Neural cell (in vitro differentiated cells): ENCODE data around the gene NOSIP.

Experiments used
- CTCF ChIP-seq: fragments of 450-650 bp; IDR thresholded peaks from 2 replicates; pipeline ENCODE4 v1.5.1; 2014; ENCODE audit warnings: antibody characterized with exemption, mild to moderate bottlenecking, moderate library complexity; ENCODE audit not compliant: poor library complexity, severe bottlenecking
- EP300 ChIP-seq: fragments of 450-650 bp; conservative IDR thresholded peaks from 2 replicates; pipeline ENCODE4 v1.6.1; 2014; ENCODE audit warnings: antibody characterized with exemption, mild to moderate bottlenecking, moderate library complexity; ENCODE audit not compliant: poor library complexity, severe bottlenecking
- EZH2 ChIP-seq: fragments of 200-600, 300-800 bp; shearing (Covaris generic), sonication (generic); IDR thresholded peaks from 2 replicates; pipeline ENCODE4 v1.6.1; 2014; ENCODE audit warnings: antibody characterized with exemption, low read length, borderline replicate concordance, mild to moderate bottlenecking; ENCODE audit not compliant: insufficient read depth, poor library complexity, severe bottlenecking
- MXI1 ChIP-seq: fragments of 450-650 bp; conservative IDR thresholded peaks from 2 replicates; pipeline ENCODE4 v1.6.1; 2014; ENCODE audit warnings: antibody characterized with exemption, mild to moderate bottlenecking; ENCODE audit not compliant: poor library complexity, severe bottlenecking
- POLR2AphosphoS5 ChIP-seq: IDR thresholded peaks from 2 replicates; pipeline ENCODE4 v1.6.1; 2012
- RAD21 ChIP-seq: fragments of 450-650 bp; conservative IDR thresholded peaks from 2 replicates; pipeline ENCODE4 v1.6.1; 2014; ENCODE audit warnings: antibody characterized with exemption, mild to moderate bottlenecking, moderate library complexity
- SMC3 ChIP-seq: fragments of 450-650 bp; conservative IDR thresholded peaks from 2 replicates; pipeline ENCODE4 v1.6.1; 2014; ENCODE audit warnings: antibody characterized with exemption, mild to moderate bottlenecking, moderate library complexity; ENCODE audit not compliant: poor library complexity
- TAF1 ChIP-seq: IDR thresholded peaks from 2 replicates; pipeline ENCODE4 v1.6.1; 2012; ENCODE audit warnings: low read depth

- TF ChIP-seq SMC3 (no peak), CTCF (no peak), EZH2 (no peak), EP300 (no peak), POLR2AphosphoS5 (no peak), RAD21 (no peak), TAF1 (no peak), MXI1 (no peak)
Observed at GRCh38 chr19:49601482-49602038, 21.2 kb upstream of the NOSIP start.
